GM12874 (cell line): ENCODE data around the gene PLPPR3.

Source experiments
- CTCF ChIP-seq: IDR thresholded peaks from 2 replicates; pipeline ENCODE4 v1.5.1; 2011; ENCODE audit warnings: low read depth, mild to moderate bottlenecking, control low read depth, low read length, moderate library complexity; ENCODE audit not compliant: insufficient read depth

The PLPPR3 gene

GRCh38 chr19:782878-783668, 38.7 kb downstream of the PLPPR3 start:
- TF ChIP-seq CTCF = no peak

- no peak for TF ChIP-seq CTCF
Measured at GRCh38 chr19:782185-782877, 39.4 kb downstream of the PLPPR3 start.

- no peak for TF ChIP-seq CTCF
Measured at GRCh38 chr19:781800-782184, 40.0 kb downstream of the PLPPR3 start.

GRCh38 chr19:780935-781334, 40.8 kb downstream of the PLPPR3 start:
- TF ChIP-seq CTCF = no peak

GRCh38 chr19:778910-779653, 42.7 kb downstream of the PLPPR3 start:
- TF ChIP-seq CTCF = no peak

GRCh38 chr19:776549-776948, 45.2 kb downstream of the PLPPR3 start:
- TF ChIP-seq CTCF = no peak

- TF ChIP-seq CTCF = no peak
Measured at GRCh38 chr19:772730-773436, 48.9 kb downstream of the PLPPR3 start.
